Hematopoietic multipotent progenitor cell treated with erythropoietin and hydrocortisone succinate and interleukin-3 and kit ligand, for 15 days (in vitro differentiated cells): ENCODE data around the gene SLC26A11.

ENCODE experiments used
- DNase-seq: peaks from one replicate; pipeline ENCODE4 v3.0.0-alpha.2; 2015; ENCODE audit warnings: low spot score

Gene SLC26A11

DNA sequence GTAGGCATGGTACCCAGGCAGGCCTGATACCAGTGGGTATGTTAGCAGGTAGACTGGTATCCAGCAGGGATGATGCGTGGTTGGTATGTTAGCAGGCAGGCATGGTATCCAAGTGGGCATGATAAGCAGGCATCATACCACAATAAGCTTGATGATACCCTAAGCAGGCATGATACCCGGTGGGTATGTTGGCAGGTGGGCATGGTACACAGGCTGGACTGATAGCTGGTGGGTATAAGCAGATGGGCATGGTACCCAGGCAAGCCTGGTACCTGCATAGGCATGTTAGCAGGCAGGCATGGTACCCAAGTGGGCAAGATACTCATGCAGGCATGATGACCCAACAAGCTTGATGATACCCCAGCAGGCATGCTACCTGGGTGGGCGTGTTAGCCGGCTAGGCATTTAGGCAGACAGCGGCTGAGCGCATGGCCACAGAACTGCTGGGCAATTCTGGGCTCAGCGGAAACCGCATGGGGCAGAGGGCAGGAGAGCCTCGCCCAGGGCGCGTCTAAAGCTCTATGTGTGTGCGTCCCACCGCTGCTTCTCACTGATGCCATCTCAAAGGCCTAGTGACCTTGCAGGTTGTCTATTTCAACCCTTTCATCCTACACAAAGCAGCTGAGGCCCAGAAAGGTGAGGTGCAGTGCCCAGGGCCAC, 2.4 kb upstream of the SLC26A11 start:
- DNase-seq = no peak

DNA sequence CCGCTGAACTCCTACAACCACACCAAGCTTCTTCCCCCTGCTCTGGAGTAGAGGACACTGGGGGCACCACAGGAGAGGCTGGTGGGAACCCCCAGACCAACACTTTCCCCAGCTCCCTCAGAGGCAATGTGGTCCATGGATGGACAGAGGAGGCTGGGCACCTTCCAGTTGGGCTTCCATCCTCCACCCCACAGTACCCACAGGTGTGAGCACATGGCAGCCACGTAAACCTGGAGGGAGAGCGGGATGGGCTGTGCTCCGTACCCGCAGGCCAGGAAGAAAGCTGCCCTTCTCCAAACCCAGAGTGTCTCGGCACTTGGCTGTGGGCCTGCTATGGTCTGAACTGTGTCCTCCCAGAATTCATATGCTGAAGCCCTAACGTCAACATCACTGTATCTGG, 1.8 kb upstream of the SLC26A11 start:
- no peak for DNase-seq

DNA sequence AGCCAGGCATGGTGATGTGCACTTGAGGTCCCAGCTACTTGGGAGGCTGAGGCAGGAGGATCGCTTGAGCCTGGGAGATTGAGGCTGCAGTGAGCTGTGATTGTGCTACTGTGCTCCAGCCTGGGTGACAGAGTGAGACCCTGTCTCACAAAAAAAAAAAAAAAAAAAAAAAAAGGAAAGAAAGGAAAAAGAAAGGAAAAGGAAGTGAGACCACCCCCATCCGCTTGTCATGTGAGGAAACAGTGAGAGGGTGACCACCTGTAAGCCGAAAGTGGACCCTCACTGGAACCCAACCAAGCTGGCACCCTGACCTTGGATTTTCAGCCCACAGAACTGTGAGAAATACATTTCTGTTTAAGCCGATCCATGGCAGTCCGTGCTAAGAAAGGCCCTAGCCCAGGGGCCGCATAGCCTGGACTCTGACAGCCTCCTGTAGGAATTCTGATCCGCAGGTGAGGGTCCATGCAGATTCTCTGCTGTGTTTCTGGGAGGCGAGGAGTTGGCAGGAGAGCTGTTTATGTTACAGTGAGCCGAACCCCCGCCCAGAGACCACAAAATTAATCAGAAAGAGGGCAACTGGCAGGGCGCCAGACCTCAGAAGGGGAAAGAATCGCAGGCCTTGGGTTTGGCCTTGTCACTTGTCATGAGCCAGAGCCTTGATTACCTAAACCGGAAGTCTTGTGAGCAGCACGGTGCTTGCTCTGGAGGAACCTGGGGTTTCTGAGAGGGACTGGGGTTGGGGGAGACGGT, 1.0 kb upstream of the SLC26A11 start:
- DNase-seq = peak; percentile 10

GRCh38 chr17:80219763-80220053, 519 bp upstream of the SLC26A11 start:
- no peak for DNase-seq

GRCh38 chr17:80220736-80221215, 549 bp downstream of the SLC26A11 start:
- DNase-seq = no peak

- no peak for DNase-seq
Measured at GRCh38 chr17:80221351-80222105, 1.3 kb downstream of the SLC26A11 start.

DNA sequence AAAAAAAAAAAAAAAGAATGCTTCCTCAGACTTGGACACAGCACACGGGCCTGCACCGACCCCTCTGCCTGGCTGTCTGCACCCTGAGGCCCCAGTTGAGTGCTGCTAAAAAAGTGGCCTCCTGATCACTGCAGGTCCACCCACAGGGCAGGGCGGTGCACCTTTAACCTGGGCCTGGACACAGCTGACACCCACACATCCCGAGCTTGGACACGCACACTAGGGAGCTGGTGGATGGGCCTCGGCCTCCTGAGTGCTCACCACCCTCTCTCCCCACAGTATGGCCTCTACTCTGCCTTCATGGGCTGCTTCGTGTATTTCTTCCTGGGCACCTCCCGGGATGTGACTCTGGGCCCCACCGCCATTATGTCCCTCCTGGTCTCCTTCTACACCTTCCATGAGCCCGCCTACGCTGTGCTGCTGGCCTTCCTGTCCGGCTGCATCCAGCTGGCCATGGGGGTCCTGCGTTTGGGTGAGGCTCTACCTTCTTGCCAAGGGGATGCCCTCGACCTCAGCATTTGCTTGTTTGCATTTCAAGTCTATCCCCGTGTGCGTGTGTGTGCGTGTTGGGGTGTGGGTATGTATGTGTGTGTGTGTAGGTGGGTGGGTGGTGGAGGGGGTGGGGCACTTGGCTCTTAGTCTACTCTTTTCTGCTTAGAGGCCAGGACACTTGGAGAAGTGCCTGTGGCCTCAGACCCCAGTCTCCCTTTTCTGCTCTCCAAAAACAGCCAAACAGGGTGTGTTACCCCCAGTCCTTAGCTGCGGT, 2.3 kb downstream of the SLC26A11 start:
- DNase-seq = no peak

DNA sequence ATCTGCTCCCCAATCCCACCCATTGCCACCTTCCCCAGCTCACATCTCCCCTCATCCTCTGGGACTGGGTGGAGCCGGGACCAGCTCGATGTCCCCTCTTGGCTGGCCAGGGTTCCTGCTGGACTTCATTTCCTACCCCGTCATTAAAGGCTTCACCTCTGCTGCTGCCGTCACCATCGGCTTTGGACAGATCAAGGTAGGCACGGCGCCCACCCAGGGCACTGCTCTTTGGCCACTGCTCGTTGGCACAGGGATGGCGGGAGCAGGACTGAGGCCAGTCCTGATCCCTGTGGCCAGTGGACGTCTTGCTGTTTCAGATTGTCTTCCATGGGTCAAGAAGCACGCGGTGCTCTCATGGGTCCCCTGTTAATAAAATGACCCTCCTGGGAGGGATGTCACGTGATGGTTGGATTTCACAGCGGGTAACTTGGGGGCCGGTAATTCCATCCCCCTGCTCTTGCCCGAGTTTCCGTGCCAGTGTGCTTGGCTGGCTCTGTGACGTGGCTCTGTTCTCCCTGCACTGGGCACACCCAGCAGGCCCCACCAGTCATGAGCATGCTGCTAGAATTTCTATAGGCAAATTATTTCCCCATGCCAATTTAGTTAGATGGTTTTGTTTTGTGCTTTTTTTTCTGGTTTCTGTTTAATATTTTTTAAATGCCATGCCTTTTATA, 3.1 kb downstream of the SLC26A11 start:
- DNase-seq = no peak

DNA sequence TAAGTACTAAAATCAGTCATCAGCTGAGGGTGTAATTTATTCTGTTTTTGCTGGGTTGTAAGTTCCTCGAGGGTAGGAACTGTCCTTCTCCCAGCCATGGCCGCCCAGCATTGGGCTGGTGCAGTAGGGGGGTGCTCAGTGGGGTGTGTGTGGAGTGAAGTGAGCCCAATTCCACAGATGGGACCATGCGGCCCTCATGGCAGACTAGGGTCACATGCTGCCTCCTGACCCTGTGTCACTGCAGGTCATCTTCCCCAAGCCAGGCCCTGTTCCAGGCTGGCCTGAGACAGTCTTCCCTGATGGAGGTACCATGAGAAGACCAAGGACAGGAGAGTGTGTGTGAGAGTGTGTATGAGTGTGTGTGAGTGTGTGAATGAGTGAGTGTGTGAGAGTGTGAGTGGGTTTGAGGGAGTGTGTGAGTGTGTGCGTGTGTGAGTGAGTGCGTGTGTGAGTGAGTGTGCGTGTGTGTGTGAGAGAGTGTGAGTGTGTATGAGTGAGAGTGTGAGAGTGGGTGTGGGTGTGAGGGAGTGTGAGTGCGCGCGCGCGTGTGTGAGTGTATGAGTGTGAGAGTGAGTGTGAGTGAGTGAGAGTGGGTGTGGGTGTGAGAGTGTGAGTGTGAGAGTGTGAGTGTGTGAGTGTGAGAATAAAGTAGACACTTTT, 3.7 kb downstream of the SLC26A11 start:
- DNase-seq = no peak

DNA sequence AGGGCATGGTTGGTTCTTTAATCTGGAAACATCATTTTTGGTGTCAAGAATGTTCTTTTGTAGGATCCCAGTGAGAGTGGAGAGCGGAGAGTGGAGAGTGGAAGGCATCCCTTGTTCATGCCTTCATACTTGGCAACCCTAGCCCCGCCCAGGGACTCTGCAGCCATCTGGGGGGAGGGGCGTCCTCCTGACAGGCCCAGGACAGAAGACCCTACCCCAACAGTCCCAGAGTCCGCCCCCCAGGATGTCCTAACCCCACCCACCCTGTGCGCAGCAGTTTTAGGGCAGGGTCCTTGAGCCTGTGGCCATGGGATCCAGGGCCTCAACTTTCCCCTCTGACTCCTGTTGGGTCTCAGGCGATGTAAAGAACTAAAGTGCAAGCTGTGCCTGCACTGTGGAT, 4.5 kb downstream of the SLC26A11 start:
- DNase-seq = no peak

- no peak for DNase-seq
Measured at GRCh38 chr17:80225230-80225629, 5.0 kb downstream of the SLC26A11 start.

- no peak for DNase-seq
Measured at GRCh38 chr17:80227156-80227555, 6.9 kb downstream of the SLC26A11 start.

DNA sequence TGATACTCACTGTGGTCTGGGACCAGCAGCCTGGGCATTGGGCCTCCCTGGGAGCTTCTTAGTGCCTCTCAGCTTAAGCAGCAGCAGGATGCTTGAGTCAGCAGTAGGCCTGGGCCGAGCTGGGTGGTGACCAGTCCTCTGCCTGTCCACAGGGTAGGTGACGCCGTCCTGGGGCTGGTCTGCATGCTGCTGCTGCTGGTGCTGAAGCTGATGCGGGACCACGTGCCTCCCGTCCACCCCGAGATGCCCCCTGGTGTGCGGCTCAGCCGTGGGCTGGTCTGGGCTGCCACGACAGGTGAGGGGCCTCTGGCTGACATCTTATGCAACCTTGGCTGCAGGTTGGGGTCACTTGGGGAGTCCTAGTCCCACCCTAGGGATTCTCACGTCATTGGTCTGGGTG, 7.4 kb downstream of the SLC26A11 start:
- DNase-seq = no peak

GRCh38 chr17:80228477-80228876, 8.2 kb downstream of the SLC26A11 start:
- DNase-seq = no peak

- no peak for DNase-seq
Measured at GRCh38 chr17:80229011-80229410, 8.8 kb downstream of the SLC26A11 start.

DNA sequence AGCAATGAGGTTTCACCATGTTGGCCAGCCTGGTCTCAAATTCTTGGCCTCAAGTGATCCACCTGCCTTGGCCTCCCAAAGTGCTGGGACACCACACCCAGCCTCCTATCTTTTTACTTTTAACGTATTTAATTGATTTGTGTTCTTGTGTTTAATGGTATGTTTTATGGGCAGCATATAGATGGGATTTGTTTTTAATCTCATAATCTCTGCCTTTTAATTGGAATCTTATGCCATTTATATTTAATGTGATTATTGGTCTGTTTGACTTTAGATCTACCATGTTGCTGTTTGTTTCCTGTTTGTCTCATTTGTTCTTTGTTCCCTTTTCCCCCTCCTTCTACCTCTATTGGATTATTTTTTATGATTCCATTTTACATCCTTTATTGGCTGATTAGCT, 12.2 kb downstream of the SLC26A11 start:
- DNase-seq = no peak

- no peak for DNase-seq
Measured at GRCh38 chr17:80233202-80233601, 13.0 kb downstream of the SLC26A11 start.

DNA sequence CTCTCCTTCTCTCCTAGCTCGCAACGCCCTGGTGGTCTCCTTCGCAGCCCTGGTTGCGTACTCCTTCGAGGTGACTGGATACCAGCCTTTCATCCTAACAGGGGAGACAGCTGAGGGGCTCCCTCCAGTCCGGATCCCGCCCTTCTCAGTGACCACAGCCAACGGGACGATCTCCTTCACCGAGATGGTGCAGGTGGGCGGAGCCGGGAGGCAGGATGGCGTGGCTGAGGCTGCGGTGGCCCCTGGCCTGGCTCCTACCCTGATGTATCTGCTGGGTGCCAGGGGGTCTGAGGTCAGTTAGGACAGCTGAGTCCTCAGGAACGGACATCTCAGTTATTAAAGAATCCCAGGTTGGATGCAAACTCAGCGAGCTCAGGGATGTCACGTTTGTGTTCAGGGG, 16.7 kb downstream of the SLC26A11 start:
- DNase-seq = no peak

DNA sequence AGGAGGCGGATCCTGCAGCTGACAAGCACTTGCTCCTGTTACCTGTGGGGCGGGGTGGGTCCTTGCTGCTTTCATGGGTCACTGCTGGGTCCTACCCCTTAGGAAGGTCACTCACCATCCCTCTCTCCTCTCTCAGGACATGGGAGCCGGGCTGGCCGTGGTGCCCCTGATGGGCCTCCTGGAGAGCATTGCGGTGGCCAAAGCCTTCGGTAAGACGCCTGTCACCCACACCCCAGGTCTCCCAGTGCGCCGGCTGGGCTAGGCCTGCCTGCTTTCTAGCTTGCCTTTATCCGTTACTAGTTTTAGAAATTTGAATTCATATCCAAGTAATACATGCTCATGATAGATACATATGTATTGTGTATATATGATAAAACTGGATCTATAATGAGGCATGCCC, 17.2 kb downstream of the SLC26A11 start:
- no peak for DNase-seq

DNA sequence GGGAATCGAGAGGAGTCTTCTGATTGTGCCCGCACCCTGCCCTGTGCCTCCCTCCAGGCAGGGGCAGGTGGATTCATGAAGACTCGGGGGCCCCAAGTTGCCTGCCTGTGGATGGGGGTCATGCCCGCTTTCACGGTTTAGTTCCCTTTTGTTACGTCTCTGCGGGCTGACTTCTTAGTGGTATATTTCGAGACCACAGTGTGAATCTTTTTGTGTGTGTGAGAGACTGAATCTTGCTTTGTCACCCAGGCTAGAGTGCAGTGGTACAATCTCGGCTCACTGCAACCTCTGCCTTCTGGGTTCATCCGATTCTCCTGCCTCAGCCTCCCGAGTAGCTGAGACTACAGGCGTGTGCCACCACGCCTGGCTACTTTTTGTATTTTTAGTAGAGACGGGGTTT, 22.3 kb downstream of the SLC26A11 start:
- no peak for DNase-seq
